Neural cell (in vitro differentiated cells): ENCODE measurements around the gene NCAM1. TPM values are rescaled to one million over a fixed set of nuclear protein-coding genes. Genes with fewer than 3 reads are reported as not detected.

Source experiments
- H2AFZ ChIP-seq: fragments of 200-600, 300-800 bp; sonication (generic), shearing (Covaris generic); 2 replicates; pipeline ENCODE4 v1.6.0; 2014; ENCODE audit warnings: low read depth, mild to moderate bottlenecking, antibody characterized with exemption, low read length, moderate library complexity
- H3F3A ChIP-seq: fragments of 200-600 bp; shearing (Covaris generic); 2 replicates; pipeline ENCODE4 v1.6.1; 2016; ENCODE audit warnings: mild to moderate bottlenecking, moderate library complexity, mixed read lengths, antibody characterized with exemption, low read length; ENCODE audit not compliant: insufficient read depth, poor library complexity, severe bottlenecking
- H3K27ac ChIP-seq: fragments of 200-600, 300-800 bp; sonication (generic), shearing (Covaris generic); 2 replicates; pipeline ENCODE4 v1.5.1; 2014; ENCODE audit warnings: mild to moderate bottlenecking, low read length, moderate library complexity
- H3K27me3 ChIP-seq: fragments of 300-800, 200-600 bp; sonication (generic), shearing (Covaris generic); 2 replicates; pipeline ENCODE4 v1.6.0; 2014; ENCODE audit warnings: mild to moderate bottlenecking, low read depth, low read length, moderate library complexity; ENCODE audit not compliant: insufficient read depth
- H3K36me3 ChIP-seq: fragments of 300-800, 200-600 bp; sonication (generic), shearing (Covaris generic); 2 replicates; pipeline ENCODE4 v1.5.1; 2014; ENCODE audit warnings: mild to moderate bottlenecking, antibody characterized with exemption, low read length, moderate library complexity; ENCODE audit not compliant: insufficient read depth
- H3K4me2 ChIP-seq: fragments of 300-800, 200-600 bp; sonication (generic), shearing (Covaris generic); 2 replicates; pipeline ENCODE4 v1.6.0; 2014; ENCODE audit warnings: mild to moderate bottlenecking, low read length
- H3K4me3 ChIP-seq: fragments of 300-800, 200-600 bp; sonication (generic), shearing (Covaris generic); 2 replicates; pipeline ENCODE4 v1.5.1; 2014; ENCODE audit warnings: mild to moderate bottlenecking, low read length, moderate library complexity
- H3K79me2 ChIP-seq: fragments of 200-600 bp; shearing (Covaris generic); replicated peaks from 2 replicates; pipeline ENCODE4 v1.6.0; 2014; ENCODE audit warnings: mild to moderate bottlenecking, low read length, moderate library complexity; ENCODE audit not compliant: insufficient read depth
- H3K9ac ChIP-seq: fragments of 300-800, 200-600 bp; sonication (generic), shearing (Covaris generic); 2 replicates; pipeline ENCODE4 v1.6.1; 2016; ENCODE audit warnings: mild to moderate bottlenecking, low read length, mixed read lengths
- H3K9me2 ChIP-seq: fragments of 200-600 bp; shearing (Covaris generic); 2 replicates; pipeline ENCODE4 v1.6.1; 2016; ENCODE audit warnings: mild to moderate bottlenecking, low read length, mixed read lengths; ENCODE audit not compliant: insufficient read depth
- H3K9me3 ChIP-seq: fragments of 200-600, 300-800 bp; sonication (generic), shearing (Covaris generic); 2 replicates; pipeline ENCODE4 v1.6.1; 2016; ENCODE audit warnings: mild to moderate bottlenecking, mixed run types, low read length, moderate library complexity, mixed read lengths
- H4K20me1 ChIP-seq: fragments of 200-600 bp; shearing (Covaris generic); 2 replicates; pipeline ENCODE4 v1.6.1; 2016; ENCODE audit warnings: mild to moderate bottlenecking, mixed run types; ENCODE audit not compliant: insufficient read depth
- EP300 ChIP-seq: fragments of 450-650 bp; conservative IDR thresholded peaks from 2 replicates; pipeline ENCODE4 v1.6.1; 2014; ENCODE audit warnings: antibody characterized with exemption, mild to moderate bottlenecking, moderate library complexity; ENCODE audit not compliant: poor library complexity, severe bottlenecking
- EZH2 ChIP-seq: fragments of 200-600, 300-800 bp; shearing (Covaris generic), sonication (generic); IDR thresholded peaks from 2 replicates; pipeline ENCODE4 v1.6.1; 2014; ENCODE audit warnings: antibody characterized with exemption, low read length, borderline replicate concordance, mild to moderate bottlenecking; ENCODE audit not compliant: insufficient read depth, poor library complexity, severe bottlenecking
- MXI1 ChIP-seq: fragments of 450-650 bp; conservative IDR thresholded peaks from 2 replicates; pipeline ENCODE4 v1.6.1; 2014; ENCODE audit warnings: antibody characterized with exemption, mild to moderate bottlenecking; ENCODE audit not compliant: poor library complexity, severe bottlenecking
- POLR2AphosphoS5 ChIP-seq: IDR thresholded peaks from 2 replicates; pipeline ENCODE4 v1.6.1; 2012
- RAD21 ChIP-seq: fragments of 450-650 bp; conservative IDR thresholded peaks from 2 replicates; pipeline ENCODE4 v1.6.1; 2014; ENCODE audit warnings: antibody characterized with exemption, mild to moderate bottlenecking, moderate library complexity
- REST ChIP-seq: IDR thresholded peaks from 2 replicates; pipeline ENCODE4 v1.6.1; 2012; ENCODE audit warnings: borderline replicate concordance
- SMC3 ChIP-seq: fragments of 450-650 bp; conservative IDR thresholded peaks from 2 replicates; pipeline ENCODE4 v1.6.1; 2014; ENCODE audit warnings: antibody characterized with exemption, mild to moderate bottlenecking, moderate library complexity; ENCODE audit not compliant: poor library complexity
- TAF1 ChIP-seq: IDR thresholded peaks from 2 replicates; pipeline ENCODE4 v1.6.1; 2012; ENCODE audit warnings: low read depth
- polyA plus RNA-seq: library from polyadenylated mRNA; depleted of rRNA; stranded (reverse); fragments of >200 nt; gene quantifications from 2 replicates; pipeline ENCODE4 v1.2.3, GENCODE V29; 2014
- TF ChIP-seq, protein P1 (sequence below): fragments of 450-650 bp; IDR thresholded peaks from 2 replicates; pipeline ENCODE4 v1.5.1; 2014; ENCODE audit warnings: antibody characterized with exemption, mild to moderate bottlenecking, moderate library complexity; ENCODE audit not compliant: poor library complexity, severe bottlenecking

NCAM1 gene
- polyA plus RNA-seq, 1 donor from 2014 or later = 120 TPM

GRCh38 chr11:112961751-112962578, 745 bp downstream of the NCAM1 start:
- Histone ChIP-seq H2AFZ (peak overlapping the region; percentile 62), H3K9me2 (no peaks in the 10 kb centered on the region), H4K20me1 (peaks cover 3% of the 10 kb centered on the region), H3K4me3 (peak overlapping the region; percentile 88), H3K9me3 (no peaks in the 10 kb centered on the region), H3K27ac (peak overlapping the region; percentile 96), H3K27me3 (no peaks in the 10 kb centered on the region), H3K4me2 (no peak overlapping the region), H3K79me2 (peaks cover 46% of the 10 kb centered on the region), H3K9ac (peak overlapping the region; percentile 90), H3F3A (peaks cover 3% of the 10 kb centered on the region), H3K36me3 (no peaks in the 10 kb centered on the region)
- TF ChIP-seq SMC3 (peak; percentile 44), EZH2 (no peak), REST (peak; percentile 62), EP300 (peak; percentile 41), MXI1 (peak; percentile 49), TAF1 (peak; percentile 83), RAD21 (peak; percentile 39), POLR2AphosphoS5 (peak; percentile 91)
- TF ChIP-seq, protein P1, sequence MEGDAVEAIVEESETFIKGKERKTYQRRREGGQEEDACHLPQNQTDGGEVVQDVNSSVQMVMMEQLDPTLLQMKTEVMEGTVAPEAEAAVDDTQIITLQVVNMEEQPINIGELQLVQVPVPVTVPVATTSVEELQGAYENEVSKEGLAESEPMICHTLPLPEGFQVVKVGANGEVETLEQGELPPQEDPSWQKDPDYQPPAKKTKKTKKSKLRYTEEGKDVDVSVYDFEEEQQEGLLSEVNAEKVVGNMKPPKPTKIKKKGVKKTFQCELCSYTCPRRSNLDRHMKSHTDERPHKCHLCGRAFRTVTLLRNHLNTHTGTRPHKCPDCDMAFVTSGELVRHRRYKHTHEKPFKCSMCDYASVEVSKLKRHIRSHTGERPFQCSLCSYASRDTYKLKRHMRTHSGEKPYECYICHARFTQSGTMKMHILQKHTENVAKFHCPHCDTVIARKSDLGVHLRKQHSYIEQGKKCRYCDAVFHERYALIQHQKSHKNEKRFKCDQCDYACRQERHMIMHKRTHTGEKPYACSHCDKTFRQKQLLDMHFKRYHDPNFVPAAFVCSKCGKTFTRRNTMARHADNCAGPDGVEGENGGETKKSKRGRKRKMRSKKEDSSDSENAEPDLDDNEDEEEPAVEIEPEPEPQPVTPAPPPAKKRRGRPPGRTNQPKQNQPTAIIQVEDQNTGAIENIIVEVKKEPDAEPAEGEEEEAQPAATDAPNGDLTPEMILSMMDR = no peak

- H3K36me3 ChIP-seq = no peaks in the 10 kb centered on the region
- H3K9me2 ChIP-seq = no peaks in the 10 kb centered on the region
- no peaks in the 10 kb centered on the region for H3K27me3 ChIP-seq
- H3F3A ChIP-seq = peaks cover 3% of the 10 kb centered on the region
- peaks cover 55% of the 10 kb centered on the region for H3K79me2 ChIP-seq
- H3K4me3 ChIP-seq = peak overlapping the region; percentile 88
- peaks cover 4% of the 10 kb centered on the region for H4K20me1 ChIP-seq
- no peaks in the 10 kb centered on the region for H3K9me3 ChIP-seq
- peak overlapping the region; percentile 56 for H2AFZ ChIP-seq
- TF ChIP-seq EZH2 (no peak), TAF1 (peak; percentile 41), RAD21 (peak; percentile 31), EP300 (no peak), REST (no peak), SMC3 (peak; percentile 14), POLR2AphosphoS5 (peak; percentile 22), MXI1 (peak; percentile 74)
- TF ChIP-seq, protein P1 = no peak
- peak overlapping the region; percentile 96 for H3K27ac ChIP-seq
- no peak overlapping the region for H3K4me2 ChIP-seq
- peak overlapping the region; percentile 90 for H3K9ac ChIP-seq
Measured at GRCh38 chr11:112962579-112963367, 1.6 kb downstream of the NCAM1 start.
